ENCODE data around the gene RFX4. TPM values are rescaled to one million over a fixed set of nuclear protein-coding genes. Genes with fewer than 3 reads are reported as not detected.

Gene RFX4
- total RNA-seq, 4 donors from 2014 or later = not detected

DNA sequence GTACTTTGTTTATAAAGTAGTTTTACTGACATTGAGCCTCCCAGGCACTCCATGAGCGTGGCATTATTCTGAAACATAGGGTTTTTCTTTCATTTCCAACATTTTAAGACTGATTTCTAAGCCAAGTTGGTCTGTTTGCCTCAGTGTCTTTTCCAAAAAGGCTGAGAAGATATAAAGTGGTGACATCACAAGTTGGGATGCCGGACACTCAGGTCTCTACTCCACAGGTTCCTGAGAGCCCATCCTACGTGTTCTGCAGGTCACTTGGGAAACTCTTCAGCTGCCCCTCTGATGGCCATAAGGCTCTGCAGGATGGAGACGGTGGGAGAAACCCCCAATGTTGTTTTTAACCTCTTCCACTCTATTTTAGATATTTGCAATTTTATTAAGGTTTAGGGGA is 6.0 kb downstream of the RFX4 start:
- no peak for TF ChIP-seq POLR2A (IDR thresholded peaks at IDR 0.05)
- DNase-seq (ENCODE audit: low spot score in 2 of 2) = no peak
- intact Hi-C loops (cut with DNase I; ENCODE audit: low total_unique reads) = no loop called here
- 55 to 60% methylated on average over 4 of the region's 4 CpGs for WGBS, 2 donors
- H3K4me3 ChIP-seq (ENCODE audit: low read depth, poor library complexity, severe bottlenecking) = no peak overlapping the region

DNA sequence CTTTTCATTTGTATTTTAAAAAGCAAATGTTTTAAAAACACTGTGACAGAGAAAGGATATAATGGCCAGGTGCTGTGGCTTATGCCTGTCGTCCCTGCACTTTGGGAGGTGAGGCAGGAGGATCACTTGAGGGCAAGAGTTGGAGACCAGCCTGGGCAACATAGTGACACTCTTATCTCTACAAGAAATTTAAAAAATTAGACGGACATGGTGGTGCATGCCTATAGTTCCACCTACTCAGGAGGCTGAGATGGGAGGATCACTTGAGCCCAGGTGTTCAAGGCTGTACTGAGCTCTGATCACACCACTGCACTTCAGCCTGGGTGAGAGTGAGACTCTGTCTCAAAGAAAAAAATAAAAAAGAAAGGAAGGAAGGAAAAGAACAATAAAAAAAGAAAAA is 7.8 kb downstream of the RFX4 start:
- 50 to 64% methylated on average over 2 of the region's 2 CpGs for WGBS, 2 donors
- no peak for TF ChIP-seq POLR2A (IDR thresholded peaks at IDR 0.05)
- TF ChIP-seq, protein P1, sequence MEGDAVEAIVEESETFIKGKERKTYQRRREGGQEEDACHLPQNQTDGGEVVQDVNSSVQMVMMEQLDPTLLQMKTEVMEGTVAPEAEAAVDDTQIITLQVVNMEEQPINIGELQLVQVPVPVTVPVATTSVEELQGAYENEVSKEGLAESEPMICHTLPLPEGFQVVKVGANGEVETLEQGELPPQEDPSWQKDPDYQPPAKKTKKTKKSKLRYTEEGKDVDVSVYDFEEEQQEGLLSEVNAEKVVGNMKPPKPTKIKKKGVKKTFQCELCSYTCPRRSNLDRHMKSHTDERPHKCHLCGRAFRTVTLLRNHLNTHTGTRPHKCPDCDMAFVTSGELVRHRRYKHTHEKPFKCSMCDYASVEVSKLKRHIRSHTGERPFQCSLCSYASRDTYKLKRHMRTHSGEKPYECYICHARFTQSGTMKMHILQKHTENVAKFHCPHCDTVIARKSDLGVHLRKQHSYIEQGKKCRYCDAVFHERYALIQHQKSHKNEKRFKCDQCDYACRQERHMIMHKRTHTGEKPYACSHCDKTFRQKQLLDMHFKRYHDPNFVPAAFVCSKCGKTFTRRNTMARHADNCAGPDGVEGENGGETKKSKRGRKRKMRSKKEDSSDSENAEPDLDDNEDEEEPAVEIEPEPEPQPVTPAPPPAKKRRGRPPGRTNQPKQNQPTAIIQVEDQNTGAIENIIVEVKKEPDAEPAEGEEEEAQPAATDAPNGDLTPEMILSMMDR (IDR thresholded peaks at IDR 0.05) = no peak
- H3K4me3 ChIP-seq (ENCODE audit: low read depth, poor library complexity, severe bottlenecking) = no peak overlapping the region
- intact Hi-C loops (cut with DNase I; ENCODE audit: low total_unique reads) = no loop called here
- no peak for DNase-seq (ENCODE audit: low spot score in 2 of 2)

DNA sequence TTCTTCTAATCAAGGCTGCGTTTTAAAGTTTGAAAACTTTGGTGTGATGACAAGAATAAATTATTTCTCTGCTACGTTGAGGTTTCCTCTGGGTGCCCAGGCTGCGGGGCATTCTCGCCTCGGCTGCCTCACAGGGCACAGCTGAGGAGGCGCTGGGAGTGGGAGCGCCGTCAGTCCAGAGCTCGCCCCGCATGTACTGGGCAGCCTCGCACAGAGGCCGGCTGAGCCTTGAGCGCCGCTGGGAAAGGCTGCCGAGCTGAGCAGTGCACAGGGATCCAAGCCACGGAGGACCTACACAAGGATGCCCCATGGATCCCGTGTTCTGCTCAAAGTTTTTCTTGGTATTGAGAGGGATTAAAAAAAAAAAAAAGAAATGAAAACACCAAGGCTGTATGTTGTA is 11.6 kb downstream of the RFX4 start:
- DNase-seq (ENCODE audit: low spot score in 2 of 2) = no peak
- 29 to 47% methylated on average over 14 to 17 of the region's 17 CpGs for WGBS, 2 donors
- intact Hi-C loops (cut with DNase I; ENCODE audit: low total_unique reads) = no loop called here
- TF ChIP-seq, protein P1 (IDR thresholded peaks at IDR 0.05) = no peak
- no peak for TF ChIP-seq POLR2A (IDR thresholded peaks at IDR 0.05)
- no peak overlapping the region for H3K4me3 ChIP-seq (ENCODE audit: low read depth, poor library complexity, severe bottlenecking)

DNA sequence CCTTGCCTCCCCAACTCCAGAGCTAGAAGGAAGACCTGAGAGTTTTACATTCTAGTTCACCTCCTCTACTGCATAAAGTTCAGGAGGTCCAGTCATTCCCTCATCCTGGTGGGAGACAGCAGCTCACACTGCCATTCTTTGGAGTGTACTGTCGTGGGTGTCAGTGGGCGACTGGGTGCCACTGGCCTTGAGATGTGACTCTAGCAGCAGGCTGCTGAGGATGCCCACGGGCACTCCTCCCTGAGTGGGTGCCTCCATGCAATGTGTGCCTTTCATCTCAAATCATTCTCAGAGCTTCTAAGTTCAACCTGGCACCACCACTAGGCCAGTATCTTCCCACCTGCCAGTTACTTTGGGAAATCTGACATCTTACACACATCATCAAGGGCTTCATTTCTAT is 12.5 kb downstream of the RFX4 start:
- DNase-seq (ENCODE audit: low spot score in 2 of 2) = no peak
- TF ChIP-seq POLR2A (IDR thresholded peaks at IDR 0.05) = no peak
- TF ChIP-seq, protein P1 (IDR thresholded peaks at IDR 0.05) = no peak
- H3K4me3 ChIP-seq (ENCODE audit: low read depth, poor library complexity, severe bottlenecking) = no peak overlapping the region
- intact Hi-C loops (cut with DNase I; ENCODE audit: low total_unique reads) = no loop called here
- 77 to 85% methylated on average over 3 of the region's 3 CpGs for WGBS, 2 donors

DNA sequence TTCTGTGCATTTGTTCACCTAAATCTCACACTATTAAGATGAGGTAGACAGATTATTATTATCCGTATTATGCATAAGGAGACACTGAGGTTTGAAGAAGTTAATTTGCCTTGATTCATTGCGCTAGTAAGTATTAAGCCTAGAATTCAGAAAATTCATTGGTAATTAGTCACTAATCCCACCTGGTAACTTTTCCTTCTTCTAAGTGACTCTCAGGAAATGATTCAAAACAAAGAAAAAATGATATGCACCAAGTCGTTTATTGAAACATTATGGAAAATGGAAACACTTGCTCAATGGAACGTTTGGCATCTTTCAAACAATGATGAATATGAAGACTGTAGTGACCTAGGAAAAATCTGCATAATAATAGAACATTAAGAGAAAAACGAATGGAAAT is 15.2 kb downstream of the RFX4 start:
- H3K4me3 ChIP-seq (ENCODE audit: low read depth, poor library complexity, severe bottlenecking) = no peak overlapping the region
- DNase-seq (ENCODE audit: low spot score in 2 of 2) = no peak
- no peak for TF ChIP-seq POLR2A (IDR thresholded peaks at IDR 0.05)
- TF ChIP-seq, protein P1 (IDR thresholded peaks at IDR 0.05) = no peak
- 55% methylated on average over 5 of the region's 5 CpGs for WGBS, 2 donors
- intact Hi-C loops (cut with DNase I; ENCODE audit: low total_unique reads) = no loop called here

DNA sequence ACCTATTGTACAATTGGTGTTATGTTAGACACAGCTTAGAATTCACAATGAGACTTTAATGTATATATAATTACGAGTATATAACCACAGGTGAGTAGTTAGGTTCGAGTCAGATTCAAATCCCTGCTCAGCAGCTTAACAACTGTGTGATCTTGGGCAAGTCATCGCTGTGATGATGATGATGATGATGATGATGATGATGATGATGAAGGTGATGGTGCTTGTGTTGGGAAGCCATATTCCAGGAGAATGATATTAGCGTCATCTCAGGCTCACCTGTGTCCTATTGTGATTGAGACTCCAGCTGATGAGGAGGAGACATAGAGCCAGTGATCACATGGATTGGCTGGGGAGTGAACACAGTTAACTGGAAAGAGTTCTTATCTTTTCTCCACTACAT is 16.5 kb downstream of the RFX4 start:
- H3K4me3 ChIP-seq (ENCODE audit: low read depth, poor library complexity, severe bottlenecking) = no peak overlapping the region
- TF ChIP-seq, protein P1 (IDR thresholded peaks at IDR 0.05) = no peak
- DNase-seq (ENCODE audit: low spot score in 2 of 2) = no peak
- intact Hi-C loops (cut with DNase I; ENCODE audit: low total_unique reads) = no loop called here
- WGBS, 2 donors = 90% methylated on average over 4 of the region's 4 CpGs

All from lower leg skin (tissue), 4 donors.